ENCODE results near the gene DHX34.
A peak's percentile ranks its signal among the peaks of the same experiment; 100 is the strongest.
"Not testable (repeated sequence)": the region's sequence is repeated elsewhere in the genome, so short reads cannot be mapped to it uniquely, and the experiment has no call there.

The DHX34 gene

DNA sequence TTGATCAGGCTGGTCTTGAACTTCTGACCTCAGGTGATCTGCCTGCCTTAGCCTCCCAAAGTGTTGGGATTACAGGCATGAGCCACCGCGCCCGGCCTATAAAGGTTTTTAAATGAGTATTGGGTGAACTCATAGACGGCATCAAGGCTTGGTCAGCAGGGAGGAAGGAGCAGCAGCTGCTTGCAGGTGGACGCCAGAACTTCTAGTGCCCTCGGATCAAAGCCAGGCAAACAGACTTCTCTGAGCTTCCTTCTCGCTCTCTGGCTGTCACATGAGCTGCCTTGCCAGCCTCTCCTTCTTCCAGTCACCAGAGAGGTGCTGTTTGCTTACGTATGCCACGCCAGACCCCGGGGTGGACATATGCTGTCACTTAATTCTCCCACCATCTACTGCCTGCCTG lies 16.3 kb downstream of the DHX34 start:
- not testable (repeated sequence) for DNase-seq

DNA sequence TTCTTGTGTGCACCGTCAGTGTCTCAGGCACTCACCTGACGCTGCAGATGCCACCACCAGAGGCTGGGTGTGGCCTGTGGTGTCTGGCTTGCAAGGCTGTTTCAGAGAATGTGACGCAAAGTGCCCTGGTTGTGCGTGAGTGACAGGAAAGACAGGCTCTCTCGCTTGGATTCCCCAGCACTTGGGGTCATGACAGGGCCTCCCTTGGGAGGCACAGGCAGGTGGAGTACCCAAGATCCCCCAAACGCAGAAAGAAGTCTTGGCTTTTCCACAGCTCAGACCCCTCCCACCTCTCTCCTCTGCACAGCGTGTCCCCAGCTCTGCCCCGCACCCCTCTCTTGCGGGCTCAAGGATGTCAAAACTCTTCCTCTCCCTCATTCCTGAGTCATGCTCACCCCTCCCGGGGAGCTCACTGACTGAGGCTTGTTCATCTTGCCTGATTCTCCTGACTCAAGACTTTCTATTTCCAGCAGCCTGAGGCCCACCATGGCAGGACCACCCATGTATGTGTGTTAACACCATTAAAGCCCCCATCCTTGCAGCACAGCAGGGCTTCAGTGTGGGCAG lies 21.0 kb downstream of the DHX34 start:
- DNase-seq, result no peak

DNA sequence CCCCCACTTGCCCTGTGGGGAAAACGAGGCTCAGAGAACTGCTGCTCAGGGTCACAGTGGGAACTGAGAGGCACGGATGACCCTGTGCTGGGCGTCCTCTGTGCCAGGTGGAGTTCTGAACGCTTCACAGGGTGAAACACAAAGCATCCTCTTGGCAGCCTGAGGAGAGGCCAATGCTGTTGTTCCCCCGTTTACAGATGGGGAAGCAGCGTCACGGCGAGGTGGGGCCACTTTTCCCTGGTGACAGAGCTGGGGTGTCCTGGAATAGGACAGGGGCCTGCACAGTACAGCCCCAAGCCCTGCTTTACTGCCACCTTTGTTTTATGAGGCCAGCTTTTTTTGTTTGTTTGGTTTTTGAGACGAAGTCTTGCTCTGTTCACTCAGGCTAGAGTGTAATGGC lies 22.1 kb downstream of the DHX34 start:
- no peak for DNase-seq

DNA sequence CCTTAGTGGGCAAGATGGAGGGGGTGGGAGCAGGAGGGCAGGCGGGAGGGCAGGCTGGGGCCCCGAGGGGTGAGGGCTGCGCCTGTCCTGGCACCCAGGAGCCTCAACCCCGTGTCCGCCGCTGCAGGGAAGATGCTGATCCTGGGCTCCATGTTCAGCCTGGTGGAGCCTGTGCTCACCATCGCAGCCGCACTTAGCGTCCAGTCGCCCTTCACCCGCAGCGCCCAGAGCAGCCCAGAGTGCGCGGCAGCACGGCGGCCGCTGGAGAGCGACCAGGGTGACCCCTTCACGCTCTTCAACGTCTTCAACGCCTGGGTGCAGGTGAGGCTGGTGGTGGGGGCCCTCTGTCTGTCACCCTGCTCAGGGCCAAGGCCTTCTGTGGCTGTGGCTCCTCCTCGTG lies 23.5 kb downstream of the DHX34 start:
- no peak for DNase-seq

DNA sequence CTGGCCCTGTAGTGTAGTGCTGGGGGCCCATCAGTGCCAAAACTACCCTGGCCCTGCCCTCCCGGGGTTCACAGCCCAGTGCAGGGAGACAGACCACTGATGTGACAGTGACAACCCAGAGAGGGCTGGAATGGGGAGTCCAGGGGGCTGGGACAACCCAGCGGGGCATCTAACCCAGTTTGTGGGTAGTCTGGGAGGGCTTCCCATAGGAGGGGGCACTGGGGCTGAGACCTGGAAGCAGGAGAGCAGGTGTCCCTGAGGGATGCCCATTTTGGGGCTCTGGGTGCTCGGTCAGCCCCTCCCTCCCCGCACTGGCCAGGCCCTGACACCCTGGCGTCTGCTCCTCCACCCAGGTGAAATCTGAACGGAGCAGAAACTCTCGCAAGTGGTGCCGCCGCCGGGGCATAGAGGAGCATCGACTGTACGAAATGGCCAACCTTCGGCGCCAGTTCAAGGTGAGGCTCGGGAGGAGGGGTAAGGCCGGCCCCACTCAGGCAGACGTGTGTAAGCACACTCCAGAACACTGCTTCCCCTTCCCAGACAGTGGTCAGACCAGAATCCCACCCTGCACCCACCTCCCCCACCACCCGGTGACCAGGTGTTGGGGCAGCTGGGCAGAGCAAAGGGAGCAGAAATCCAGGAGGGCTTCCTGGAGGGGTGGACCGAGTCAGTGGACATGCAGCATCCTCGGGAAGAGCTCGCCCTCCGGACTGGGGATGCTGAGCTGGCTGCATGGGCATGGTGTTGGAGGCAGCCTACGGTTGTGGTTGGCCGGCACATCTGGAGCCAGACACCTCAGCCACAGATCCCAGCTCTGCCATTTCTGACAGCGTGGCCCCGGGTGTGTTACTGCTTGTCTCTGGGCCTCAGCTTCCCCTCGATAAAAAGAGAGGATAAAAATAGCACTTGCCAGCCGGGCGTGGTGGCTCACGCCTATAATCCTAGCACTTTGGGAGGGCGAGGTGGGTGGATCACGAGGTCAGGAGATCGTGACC lies 24.4 kb downstream of the DHX34 start:
- no peak for DNase-seq

DNA sequence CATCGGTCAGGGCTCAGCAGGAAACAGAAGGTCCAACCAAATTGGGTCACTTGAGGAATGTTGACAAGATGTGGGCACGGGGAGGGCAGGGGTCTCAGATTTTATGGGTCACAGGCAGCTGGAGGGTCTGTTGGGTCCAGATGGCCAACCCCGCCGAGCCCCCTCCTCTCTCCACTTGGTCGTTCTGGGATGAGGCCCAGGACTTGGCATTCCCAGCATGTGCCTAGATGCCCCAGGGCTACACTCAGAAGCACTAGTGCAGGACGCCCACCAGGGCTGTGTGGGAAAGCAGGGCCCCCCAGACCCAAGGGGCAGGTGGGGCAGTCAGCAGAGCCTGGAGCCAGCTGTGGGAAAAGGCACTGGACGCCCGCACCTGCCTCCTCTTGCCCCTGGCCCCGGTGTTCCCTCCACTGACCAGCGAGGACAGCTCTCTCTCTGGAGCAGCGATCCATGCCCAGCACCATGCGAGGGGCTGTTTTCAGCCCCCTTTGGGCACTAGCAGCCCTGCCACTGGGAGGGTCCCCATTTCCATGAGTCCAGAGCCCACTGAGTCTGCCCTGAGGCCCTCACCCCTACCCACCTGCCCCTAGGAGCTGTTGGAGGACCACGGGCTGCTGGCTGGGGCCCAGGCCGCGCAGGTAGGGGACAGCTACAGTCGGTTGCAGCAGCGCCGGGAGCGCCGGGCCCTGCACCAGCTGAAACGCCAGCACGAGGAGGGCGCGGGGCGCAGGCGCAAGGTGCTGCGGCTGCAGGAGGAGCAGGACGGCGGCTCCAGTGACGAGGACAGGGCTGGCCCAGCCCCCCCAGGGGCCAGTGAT lies 26.0 kb downstream of the DHX34 start:
- no peak for DNase-seq

DNA sequence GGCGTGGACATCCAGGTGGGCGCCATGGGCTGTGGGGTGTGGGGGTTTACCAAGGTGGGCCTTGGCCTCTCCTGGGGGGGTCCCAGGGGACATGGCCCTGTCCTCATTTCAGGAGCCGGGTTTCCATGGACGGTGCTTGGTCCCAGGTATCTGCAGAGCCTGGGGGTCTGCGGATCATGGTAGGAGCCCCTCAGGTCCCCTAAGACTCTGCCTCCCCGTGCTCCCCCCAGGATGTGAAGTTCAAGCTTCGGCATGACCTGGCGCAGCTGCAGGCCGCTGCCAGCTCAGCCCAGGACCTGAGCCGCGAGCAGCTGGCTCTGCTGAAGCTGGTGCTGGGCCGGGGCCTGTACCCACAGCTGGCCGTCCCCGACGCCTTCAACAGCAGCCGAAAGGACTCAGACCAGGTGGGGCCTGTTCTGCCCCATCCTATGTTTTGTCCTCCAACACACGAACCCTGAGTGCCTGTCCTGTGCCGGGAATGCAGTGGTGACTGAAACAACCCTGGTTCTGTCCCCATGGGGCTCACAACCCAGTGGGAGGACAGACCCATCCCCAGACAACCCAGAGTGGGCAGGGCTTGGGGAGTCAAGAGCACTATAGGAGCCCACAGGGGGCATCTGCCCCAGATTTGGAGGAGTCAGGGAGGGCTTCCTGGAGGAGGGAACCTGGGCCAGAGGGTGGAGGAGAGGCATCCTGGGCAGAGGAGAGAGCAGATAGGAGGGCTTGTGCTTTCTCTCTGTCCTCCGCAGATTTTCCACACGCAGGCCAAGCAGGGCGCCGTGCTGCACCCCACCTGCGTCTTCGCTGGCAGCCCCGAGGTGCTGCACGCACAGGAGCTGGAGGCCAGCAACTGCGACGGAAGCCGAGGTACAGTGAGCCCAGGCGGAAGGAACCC lies 26.8 kb downstream of the DHX34 start:
- DNase-seq, result no peak

DNA sequence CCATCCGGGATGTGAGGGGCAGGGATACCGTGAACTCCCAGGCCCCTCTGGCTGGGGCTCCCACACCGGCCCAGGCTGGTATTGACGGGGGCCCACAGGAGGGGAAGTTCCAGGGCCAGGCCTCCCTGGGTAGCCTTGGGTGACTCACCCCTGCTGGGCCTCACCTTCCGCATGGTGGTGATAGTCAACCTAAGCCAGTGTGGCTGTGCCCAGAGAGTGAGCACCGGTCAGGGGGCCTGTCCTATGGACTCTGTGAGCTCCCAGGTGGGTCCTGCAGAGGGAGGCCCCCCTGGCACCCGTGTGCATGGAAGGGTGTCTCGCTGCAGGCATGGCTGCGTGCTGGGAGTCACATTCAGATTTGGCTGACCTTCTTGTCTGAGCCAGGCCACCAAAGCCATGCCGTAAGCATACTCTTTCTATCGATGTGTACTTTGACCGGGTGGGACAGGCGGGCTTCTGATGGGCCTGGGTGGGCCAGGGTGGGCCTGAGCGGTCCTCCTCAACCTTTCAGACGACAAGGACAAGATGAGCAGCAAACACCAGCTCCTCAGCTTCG lies 27.6 kb downstream of the DHX34 start:
- no peak for DNase-seq

DNA sequence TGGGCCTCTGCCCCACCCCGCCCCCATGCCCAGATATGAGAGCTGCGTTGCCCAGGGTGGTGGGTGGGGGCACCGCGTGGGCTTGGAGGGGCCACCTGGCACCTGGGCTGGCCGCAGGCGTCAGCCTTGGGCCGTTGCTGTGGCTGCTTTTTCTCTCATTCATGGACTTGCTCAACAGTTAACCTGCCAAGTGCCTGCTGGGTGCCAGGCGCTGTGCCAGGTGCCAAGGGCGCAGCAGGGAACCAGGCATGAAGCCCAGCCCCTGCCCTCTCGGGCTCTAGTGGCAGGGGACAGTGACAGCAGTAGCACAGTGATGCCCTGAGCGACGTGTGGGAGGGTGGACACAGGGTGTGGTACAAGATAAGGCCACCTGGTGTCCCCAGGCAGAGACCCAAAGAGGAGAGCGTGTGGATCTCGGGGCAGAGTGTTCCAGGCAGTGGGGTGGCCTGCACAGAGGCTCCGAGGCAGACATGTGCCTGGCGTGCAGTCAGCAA lies 28.1 kb downstream of the DHX34 start:
- no peak for DNase-seq

DNA sequence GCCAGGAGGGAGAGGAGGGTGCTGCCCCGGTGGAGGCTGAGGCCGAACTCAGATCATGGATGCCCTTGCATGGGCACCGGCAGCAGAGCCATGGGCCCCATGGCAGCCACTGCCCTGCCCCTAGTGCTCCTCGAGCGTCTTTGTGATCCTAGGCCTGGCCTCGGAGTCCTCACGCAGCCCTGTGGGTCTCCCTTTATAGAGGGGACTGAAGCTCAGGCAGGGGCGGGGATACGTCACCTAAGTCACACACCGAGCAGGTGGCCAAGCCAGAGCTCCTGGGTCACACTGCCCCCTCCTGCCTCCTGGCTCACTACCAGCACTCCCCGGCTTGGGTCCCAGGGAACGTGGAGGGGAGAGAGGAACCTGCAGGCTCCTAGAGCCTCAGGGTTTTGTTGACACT lies 28.7 kb downstream of the DHX34 start:
- DNase-seq, result no peak

DNA sequence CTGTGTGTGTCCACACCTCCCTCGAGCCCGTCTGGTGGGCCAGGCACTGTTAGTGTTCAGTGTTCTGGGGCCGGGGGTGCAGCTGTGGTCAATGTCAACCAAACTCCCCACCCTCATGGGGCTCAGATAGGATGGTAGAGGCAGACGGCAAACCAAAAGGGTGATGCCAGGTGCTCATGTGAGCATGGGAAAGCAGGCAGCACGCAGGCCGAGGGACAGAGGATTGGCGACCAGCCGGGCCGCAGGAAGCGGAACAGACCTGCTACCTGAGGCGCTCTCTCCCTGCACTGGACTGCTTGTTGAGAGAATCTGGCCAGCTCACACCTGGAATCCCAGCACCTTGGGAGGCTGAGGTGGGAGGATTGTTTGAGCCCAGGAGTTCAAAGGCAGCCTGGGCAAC lies 29.1 kb downstream of the DHX34 start:
- no peak for DNase-seq

DNA sequence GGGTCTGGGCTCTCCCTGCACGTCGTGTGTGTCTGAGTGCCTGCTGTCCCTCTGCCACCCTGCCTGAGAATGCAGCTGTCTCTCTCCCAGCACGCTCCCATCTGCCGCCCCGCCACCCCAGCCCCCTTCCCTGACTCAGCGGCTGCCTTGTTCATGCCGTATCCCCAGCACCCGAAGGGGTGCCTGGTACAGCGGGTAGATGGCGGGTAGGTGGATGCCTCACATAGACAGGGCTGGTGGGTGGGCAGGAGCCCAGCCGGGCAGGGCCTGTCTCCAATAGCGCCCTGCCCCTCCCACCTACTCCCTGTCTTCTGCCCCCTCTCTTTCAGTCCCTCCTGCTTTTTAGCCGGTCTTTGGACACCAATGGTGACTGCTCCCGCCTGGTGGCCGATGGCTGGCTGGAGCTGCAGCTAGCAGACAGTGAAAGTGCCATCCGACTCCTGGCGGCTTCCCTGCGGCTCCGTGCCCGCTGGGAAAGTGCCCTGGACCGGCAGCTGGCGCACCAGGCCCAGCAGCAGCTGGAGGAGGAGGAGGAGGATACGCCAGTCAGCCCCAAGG lies 30.3 kb downstream of the DHX34 start:
- no peak for DNase-seq

DNA sequence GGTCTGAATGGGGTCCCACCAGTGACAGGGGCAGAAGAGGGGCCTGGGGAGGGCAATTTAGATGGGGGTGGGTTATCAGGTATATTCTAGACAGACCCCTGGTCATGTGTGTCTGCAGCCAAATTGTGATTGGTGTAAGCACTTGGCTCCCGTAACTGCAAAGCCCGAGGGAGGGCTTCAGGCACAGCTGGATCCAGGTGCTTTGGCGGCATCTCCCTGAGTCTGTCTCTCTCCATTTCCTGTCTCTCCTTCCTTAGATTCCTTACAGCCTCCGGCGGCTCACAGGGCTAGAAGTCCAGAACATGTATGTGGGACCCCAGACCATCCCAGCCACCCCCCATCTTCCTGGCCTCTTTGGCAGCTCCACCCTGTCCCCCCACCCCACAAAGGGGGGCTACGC lies 31.4 kb downstream of the DHX34 start:
- DNase-seq, result no peak

DNA sequence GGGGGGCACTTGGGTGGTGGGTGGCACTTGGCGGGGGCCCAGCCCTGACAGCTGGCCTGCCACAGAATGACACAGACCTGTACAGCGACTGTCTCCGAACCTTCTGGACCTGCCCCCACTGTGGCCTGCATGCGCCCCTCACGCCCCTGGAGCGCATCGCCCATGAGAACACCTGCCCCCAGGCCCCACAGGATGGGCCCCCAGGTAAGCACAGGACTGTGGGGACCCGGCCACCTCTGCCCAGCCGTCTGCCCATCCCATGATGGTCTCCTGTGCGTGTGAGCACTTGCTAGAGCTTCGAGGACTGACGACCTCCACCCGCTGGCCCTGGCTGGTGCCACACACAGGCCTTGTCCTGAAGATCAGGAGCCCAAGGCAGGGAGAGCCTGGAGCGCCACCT lies 32.0 kb downstream of the DHX34 start:
- no peak for DNase-seq

DNA sequence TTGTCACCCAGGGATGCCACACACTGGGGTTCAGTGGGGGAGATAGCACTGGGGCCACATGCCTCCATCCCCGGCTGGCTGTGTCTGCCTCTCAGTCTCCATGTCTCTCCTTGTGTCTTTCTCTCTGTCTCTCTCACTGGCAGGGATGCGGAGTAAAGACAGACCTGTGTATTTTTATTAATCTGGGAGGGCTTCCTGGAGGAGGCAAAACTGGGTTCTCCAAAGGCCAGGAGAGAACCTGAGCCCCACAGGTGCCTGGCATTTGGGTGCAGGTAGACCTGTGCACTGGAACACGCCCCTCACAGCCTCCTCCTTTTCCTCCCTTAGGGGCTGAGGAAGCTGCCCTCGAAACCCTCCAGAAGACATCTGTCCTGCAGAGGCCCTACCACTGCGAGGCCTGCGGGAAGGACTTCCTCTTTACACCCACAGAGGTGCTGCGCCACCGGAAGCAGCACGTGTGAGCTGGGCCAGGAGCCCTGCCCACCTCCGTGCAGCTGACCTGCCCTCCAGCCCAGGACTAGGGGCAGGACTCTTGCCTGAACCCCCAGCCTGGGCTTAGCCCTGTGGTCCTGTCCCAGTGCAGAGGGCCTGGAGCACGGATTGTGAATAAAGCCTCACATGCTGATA lies 32.7 kb downstream of the DHX34 start:
- DNase-seq, result peak; percentile 42

DNA sequence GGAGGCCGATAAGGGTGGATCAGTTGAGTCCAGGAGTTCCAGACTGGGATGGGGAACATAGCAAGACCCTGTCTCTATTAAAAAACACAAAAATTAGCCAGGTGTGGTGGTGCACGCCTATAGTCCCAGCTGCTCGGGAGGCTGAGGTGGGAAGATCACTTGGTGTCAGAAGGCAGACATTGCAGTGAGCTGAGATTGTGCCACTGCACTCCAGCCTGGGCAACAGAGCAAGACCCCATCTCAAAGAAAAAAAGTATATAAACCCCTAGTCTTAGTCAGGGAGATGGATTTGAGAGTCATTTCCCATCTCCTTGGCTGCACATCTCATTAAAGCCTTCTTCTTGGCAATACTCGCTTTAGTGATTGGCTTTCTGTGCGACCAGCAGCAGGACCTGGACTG lies 34.8 kb downstream of the DHX34 start:
- not testable (repeated sequence) for DNase-seq

DNA sequence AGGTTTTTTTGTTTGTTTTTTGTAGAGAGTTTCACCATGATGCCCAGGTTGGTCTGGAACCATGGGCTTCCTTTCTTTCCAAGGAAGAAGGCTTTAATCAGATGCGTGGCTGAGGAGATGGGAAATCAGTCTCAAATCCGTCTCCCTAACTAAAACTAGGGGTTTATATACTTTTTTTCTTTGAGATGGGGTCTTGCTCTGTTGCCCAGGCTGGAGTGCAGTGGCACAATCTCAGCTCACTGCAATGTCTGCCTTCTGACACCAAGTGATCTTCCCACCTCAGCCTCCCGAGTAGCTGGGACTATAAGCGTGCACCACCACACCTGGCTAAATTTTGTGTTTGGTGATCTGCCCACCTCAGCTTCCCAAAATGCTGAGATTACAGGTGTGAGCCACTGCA lies 35.4 kb downstream of the DHX34 start:
- not testable (repeated sequence) for DNase-seq

DNA sequence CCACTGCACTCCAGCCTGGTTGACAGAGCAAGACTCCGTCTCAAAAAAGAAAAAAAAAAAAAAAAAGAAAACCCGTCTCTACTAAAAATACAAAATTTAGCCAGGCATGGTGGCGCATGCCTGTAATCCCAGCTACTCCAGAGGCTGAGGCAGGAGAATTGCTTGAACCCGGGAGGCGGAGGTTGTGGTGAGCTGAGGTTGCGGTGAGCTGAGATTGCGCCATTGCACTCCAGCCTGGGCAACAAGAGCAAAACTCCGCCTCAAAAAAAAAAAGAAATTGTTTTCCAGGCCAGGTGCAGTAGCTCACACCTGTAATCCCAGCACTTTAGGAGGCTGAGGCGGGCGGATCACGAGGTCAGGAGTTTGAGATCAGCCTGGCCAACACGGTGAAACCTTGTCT lies 37.5 kb downstream of the DHX34 start:
- DNase-seq, result not testable (repeated sequence)

DNA sequence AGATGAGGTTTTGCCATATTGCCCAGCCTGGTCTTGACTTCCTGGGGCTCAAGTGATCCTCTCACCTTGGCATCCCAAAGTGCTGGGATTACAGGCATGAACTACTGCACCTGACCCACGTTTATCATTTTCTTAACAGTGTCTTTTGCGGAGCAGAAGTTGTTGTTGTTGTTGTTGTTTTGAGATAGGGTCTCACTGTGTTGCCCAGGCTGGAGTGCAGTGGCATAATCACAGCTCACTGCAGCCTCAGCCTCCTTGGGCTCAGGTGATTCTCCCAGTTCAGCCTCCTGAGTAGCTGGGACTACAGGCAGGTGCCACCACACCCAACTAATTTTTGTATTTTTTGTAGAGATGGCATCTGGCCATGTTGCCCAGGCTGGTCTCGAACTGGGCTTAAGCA lies 38.5 kb downstream of the DHX34 start:
- DNase-seq, result not testable (repeated sequence)

DNA sequence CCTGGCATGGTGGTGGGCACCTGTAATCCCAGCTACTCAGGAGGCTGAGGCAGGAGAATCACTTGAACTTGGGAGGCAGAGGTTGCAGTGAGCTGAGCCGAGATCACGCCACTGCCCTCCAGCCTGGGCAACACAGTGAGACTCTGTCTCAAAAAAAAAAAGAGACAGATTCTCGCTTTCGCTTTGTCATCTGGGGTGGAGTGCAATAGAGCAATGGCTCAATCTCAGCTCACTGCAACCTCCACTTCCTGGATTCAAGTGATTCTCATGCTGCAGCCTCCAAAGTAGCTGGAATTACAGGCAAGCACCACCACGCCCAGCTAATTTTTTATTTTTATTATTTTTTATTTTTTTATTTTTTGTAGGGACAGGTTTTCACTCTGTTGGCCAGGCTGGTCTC lies 39.6 kb downstream of the DHX34 start:
- not testable (repeated sequence) for DNase-seq

DNA sequence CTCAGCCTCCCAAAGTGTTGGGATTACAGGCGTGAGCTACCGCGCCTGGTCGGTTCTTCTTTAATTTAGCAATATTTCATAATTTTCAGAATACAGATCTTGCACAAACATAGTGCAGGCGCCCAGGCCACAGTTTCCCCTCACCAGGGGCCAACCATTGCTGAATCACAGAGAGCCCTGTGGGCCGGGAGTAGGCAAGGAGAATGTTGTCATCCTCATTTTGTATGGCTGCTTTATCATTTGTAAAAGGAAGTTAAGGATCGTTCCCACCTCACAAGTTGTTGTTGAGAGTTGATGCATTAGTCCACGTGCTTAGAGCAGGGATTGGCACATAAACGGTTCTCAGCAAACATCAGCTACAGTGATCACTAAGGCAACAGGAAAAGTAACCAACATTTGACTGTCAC lies 40.0 kb downstream of the DHX34 start:
- DNase-seq, result no peak
